Calu3 (cell line): Measurements from ENCODE around the gene SLC9A8. TPM values are rescaled to one million over a fixed set of nuclear protein-coding genes. Genes with fewer than 3 reads are reported as not detected.

ENCODE experiments used
- BruUV-seq: library from RNA; stranded (reverse); fragments of 400-500 nt; replicated peaks from 2 replicates; lab custom pipeline; 2021; lab: Mats Ljungman, UMichigan
- CTCF ChIA-PET: fragments of 300-600 bp; sonication (Branson Sonifier 250); formaldehyde crosslinking; loops from one replicate; lab custom pipeline; 2022; ENCODE audit warnings: antibody characterized with exemption; lab: Charles Lee
- DNase-seq: peaks from one replicate; pipeline ENCODE4 v3.0.0; 2022
- H3K27ac Mint-ChIP-seq: one replicate; pipeline ENCODE4 v1.8.0; 2022; ENCODE audit warnings: mixed read lengths; ENCODE audit not compliant: unreplicated experiment
- H3K27me3 Mint-ChIP-seq: one replicate; pipeline ENCODE4 v1.8.0; 2022; ENCODE audit warnings: mixed read lengths; ENCODE audit not compliant: unreplicated experiment
- H3K36me3 Mint-ChIP-seq: one replicate; pipeline ENCODE4 v1.8.0; 2022; ENCODE audit warnings: mild to moderate bottlenecking, moderate library complexity, mixed read lengths; ENCODE audit not compliant: insufficient read depth, unreplicated experiment
- H3K4me1 Mint-ChIP-seq: one replicate; pipeline ENCODE4 v1.8.0; 2022; ENCODE audit warnings: mild to moderate bottlenecking, low read depth, mixed read lengths; ENCODE audit not compliant: unreplicated experiment
- H3K4me3 Mint-ChIP-seq: one replicate; pipeline ENCODE4 v1.8.0; 2022; ENCODE audit warnings: mild to moderate bottlenecking, low read depth, moderate library complexity, mixed read lengths; ENCODE audit not compliant: unreplicated experiment
- H3K9me3 Mint-ChIP-seq: one replicate; pipeline ENCODE4 v1.8.0; 2022; ENCODE audit warnings: low read depth, mixed read lengths; ENCODE audit not compliant: unreplicated experiment
- CTCF ChIP-seq: fragments of 200-600 bp; IDR thresholded peaks from one replicate; pipeline ENCODE4 v1.8.0; 2022; ENCODE audit warnings: antibody characterized with exemption; ENCODE audit not compliant: unreplicated experiment
- intact Hi-C: fragments of 100-400 bp; cut with micrococcal nuclease; formaldehyde crosslinking; loops from one replicate; pipeline ENCODE4 v1.10.0; 2022; ENCODE audit not compliant: unreplicated experiment
- total RNA-seq: library from RNA; stranded (reverse); gene quantifications from 2 replicates; pipeline ENCODE4 v1.2.3, GENCODE V29; 2022

Gene SLC9A8
- total RNA-seq, 1 experiment from 2014 or later = 30.0 TPM

GRCh38 chr20:49929142-49929494, 116.5 kb downstream of the SLC9A8 start:
- BruUV-seq = no TSS peak
- TF ChIP-seq CTCF = no peak
- Mint-ChIP-seq H3K9me3 (no peaks in the 10 kb centered on the region), H3K27ac (no peak overlapping the region), H3K4me3 (no peak overlapping the region), H3K27me3 (no peaks in the 10 kb centered on the region), H3K36me3 (no peaks in the 10 kb centered on the region), H3K4me1 (no peaks in the 10 kb centered on the region)
- intact Hi-C loops = loop anchor here (2.0 to 5.0 kb wide), 2 partner anchors 318 to 387 kb away; no protein-coding TSS in a partner anchor
- no peak for DNase-seq
- CTCF ChIA-PET = no interaction called here

GRCh38 chr20:49935746-49936152, 123.1 kb downstream of the SLC9A8 start:
- Mint-ChIP-seq H3K27ac (no peak overlapping the region), H3K4me1 (peaks cover 25% of the 10 kb centered on the region), H3K27me3 (no peaks in the 10 kb centered on the region), H3K9me3 (no peaks in the 10 kb centered on the region), H3K4me3 (peak overlapping the region; percentile 96), H3K36me3 (peaks cover 37% of the 10 kb centered on the region)
- TF ChIP-seq CTCF = no peak
- BruUV-seq = no TSS peak
- intact Hi-C loops = no loop called here
- CTCF ChIA-PET = interaction anchor here (0.6 to 1.4 kb wide), 5 partner anchors 20 to 240 kb away, joined by 4 to 12 read pairs (median 5); partner anchors contain the start of gene SPATA2
- no peak for DNase-seq

GRCh38 chr20:49936153-49937026, 123.8 kb downstream of the SLC9A8 start, which contains the start of gene RNF114:
RNF114 (plus strand) TSS chr20:49936397; CDS start chr20:49936413, 16 bp downstream.
- Mint-ChIP-seq H3K27ac (peak within 1 kb of the TSS; percentile 65), H3K4me3 (peak within 1 kb of the TSS; percentile 96), H3K4me1 (peaks cover 31% of the 10 kb centered on the region), H3K27me3 (no peaks in the 10 kb centered on the region), H3K36me3 (peaks cover 43% of the 10 kb centered on the region), H3K9me3 (no peaks in the 10 kb centered on the region)
- intact Hi-C loops = no loop called here
- TF ChIP-seq CTCF = no peak
- CTCF ChIA-PET = interaction anchor here (0.6 to 1.4 kb wide), 5 partner anchors 20 to 135 kb away, joined by 4 to 12 read pairs (median 5); partner anchors contain the start of gene SPATA2
- BruUV-seq = no TSS peak
- peak; percentile 96 for DNase-seq

GRCh38 chr20:49937027-49937929, 124.7 kb downstream of the SLC9A8 start:
- Mint-ChIP-seq H3K4me1 (peaks cover 36% of the 10 kb centered on the region), H3K4me3 (peak overlapping the region; percentile 96), H3K36me3 (peaks cover 46% of the 10 kb centered on the region), H3K9me3 (no peaks in the 10 kb centered on the region), H3K27ac (peak overlapping the region; percentile 65), H3K27me3 (no peaks in the 10 kb centered on the region)
- TF ChIP-seq CTCF = no peak
- TSS peak; percentile 51 for BruUV-seq
- CTCF ChIA-PET = interaction anchor here (0.6 to 1.2 kb wide), 6 partner anchors 17 to 331 kb away, joined by 3 to 6 read pairs (median 4); no protein-coding TSS in a partner anchor
- intact Hi-C loops = no loop called here
- peak; percentile 10 for DNase-seq
